ENCODE data around the gene AFF4.
A peak's percentile ranks its signal among the peaks of the same experiment; 100 is the strongest.
"Not testable (repeated sequence)": the region's sequence is repeated elsewhere in the genome, so short reads cannot be mapped to it uniquely, and the experiment has no call there.

The AFF4 gene

GRCh38 chr5:132951897-132952296, 11.5 kb downstream of the AFF4 start:
- no peak for FAIRE-seq

- no peak for FAIRE-seq
Observed at GRCh38 chr5:132949136-132949535, 14.3 kb downstream of the AFF4 start.

GRCh38 chr5:132947671-132948070, 15.8 kb downstream of the AFF4 start:
- FAIRE-seq = no peak

- FAIRE-seq = not testable (repeated sequence)
Observed at GRCh38 chr5:132945315-132945714, 18.1 kb downstream of the AFF4 start.

GRCh38 chr5:132943362-132944022, 19.9 kb downstream of the AFF4 start:
- FAIRE-seq = no peak

- no peak for FAIRE-seq
Observed at GRCh38 chr5:132941331-132941730, 22.1 kb downstream of the AFF4 start.

GRCh38 chr5:132928062-132928407, 35.4 kb downstream of the AFF4 start:
- peak; percentile 43 for FAIRE-seq

GRCh38 chr5:132927355-132928061, 35.9 kb downstream of the AFF4 start:
- no peak for FAIRE-seq

- FAIRE-seq = peak; percentile 36
Observed at GRCh38 chr5:132926437-132926836, 37.0 kb downstream of the AFF4 start.

GRCh38 chr5:132916086-132916485, 47.3 kb downstream of the AFF4 start:
- no peak for FAIRE-seq

- FAIRE-seq = no peak
Observed at GRCh38 chr5:132915681-132916080, 47.8 kb downstream of the AFF4 start.

GRCh38 chr5:132909702-132910101, 53.7 kb downstream of the AFF4 start:
- FAIRE-seq = no peak

- no peak for FAIRE-seq
Observed at GRCh38 chr5:132907161-132907560, 56.3 kb downstream of the AFF4 start.

- FAIRE-seq = no peak
Observed at GRCh38 chr5:132905938-132906337, 57.5 kb downstream of the AFF4 start.

GRCh38 chr5:132901730-132902129, 61.7 kb downstream of the AFF4 start:
- no peak for FAIRE-seq

- FAIRE-seq = no peak
Observed at GRCh38 chr5:132901036-132901435, 62.4 kb downstream of the AFF4 start.

GRCh38 chr5:132898094-132898493, 65.3 kb downstream of the AFF4 start:
- no peak for FAIRE-seq

- FAIRE-seq = no peak
Observed at GRCh38 chr5:132896685-132897084, 66.7 kb downstream of the AFF4 start.

- FAIRE-seq = no peak
Observed at GRCh38 chr5:132895719-132896305, 67.6 kb downstream of the AFF4 start.

- no peak for FAIRE-seq
Observed at GRCh38 chr5:132890817-132891216, 72.6 kb downstream of the AFF4 start.

GRCh38 chr5:132889501-132889900, 73.9 kb downstream of the AFF4 start:
- FAIRE-seq = no peak

GRCh38 chr5:132887283-132887682, 76.2 kb downstream of the AFF4 start:
- FAIRE-seq = no peak

GRCh38 chr5:132886064-132886823, 77.2 kb downstream of the AFF4 start:
- FAIRE-seq = no peak

- no peak for FAIRE-seq
Observed at GRCh38 chr5:132884548-132884947, 78.9 kb downstream of the AFF4 start.

Data from islet of Langerhans (tissue), 1 donor.